Stimulated activated CD8-positive, alpha-beta memory T cell treated with anti-CD3 and anti-CD28 coated beads, Interleukin-4, amount 100 ng/mL, for 4 hours (primary cell): Measurements from ENCODE around the gene OR1L6.

Source experiments
- DNase-seq, 2 donors: peaks; one replicate each; pipeline ENCODE4 v3.0.0-alpha.2; 2020; ENCODE audit warnings: low read depth in 2 of 2, low spot score in 1 of 2

The OR1L6 gene, protein sequence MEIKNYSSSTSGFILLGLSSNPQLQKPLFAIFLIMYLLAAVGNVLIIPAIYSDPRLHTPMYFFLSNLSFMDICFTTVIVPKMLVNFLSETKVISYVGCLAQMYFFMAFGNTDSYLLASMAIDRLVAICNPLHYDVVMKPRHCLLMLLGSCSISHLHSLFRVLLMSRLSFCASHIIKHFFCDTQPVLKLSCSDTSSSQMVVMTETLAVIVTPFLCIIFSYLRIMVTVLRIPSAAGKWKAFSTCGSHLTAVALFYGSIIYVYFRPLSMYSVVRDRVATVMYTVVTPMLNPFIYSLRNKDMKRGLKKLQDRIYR

DNA sequence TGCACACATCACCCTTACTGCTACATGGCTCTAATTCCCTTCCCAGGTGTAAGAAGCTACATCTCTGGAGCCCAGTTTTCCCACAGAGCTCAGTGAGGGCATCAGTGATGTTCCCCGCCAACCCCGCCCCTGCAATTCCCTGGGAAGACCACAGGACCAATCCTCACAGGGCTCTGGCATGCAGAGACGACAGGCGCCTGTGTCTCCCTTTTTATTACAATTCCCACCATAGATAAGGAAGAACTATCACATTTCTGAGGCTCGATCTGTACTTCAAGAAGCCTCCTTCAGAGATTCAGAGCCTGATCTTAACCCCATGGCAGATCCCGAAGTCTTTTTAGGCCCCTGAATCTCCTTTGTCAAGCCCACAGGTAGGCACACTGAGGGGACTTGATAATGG is at the start of gene OR1L6:
Gene OR1L6 (plus strand): TSS at position 301 of the 400 bp plus-strand sequence. CDS start 7,545 bp downstream, outside the sequence.
- DNase-seq = no peak

DNA sequence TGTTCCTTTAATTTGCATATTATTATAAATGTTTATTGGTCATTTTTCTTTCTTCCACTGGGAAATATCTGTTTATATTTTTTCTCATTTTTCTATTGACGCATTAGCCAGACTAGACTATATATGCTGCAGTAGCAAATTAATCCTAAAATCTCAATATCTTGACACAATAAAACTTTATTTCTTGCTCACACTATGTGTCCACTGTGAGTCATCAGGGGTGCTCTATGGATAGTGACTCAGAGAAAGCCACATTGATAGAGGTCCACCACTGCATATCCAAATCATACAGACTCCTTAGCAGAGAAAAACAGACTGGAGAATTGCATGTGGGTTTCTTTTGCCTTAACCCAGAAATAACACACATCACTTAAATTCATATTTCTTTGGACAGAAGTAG is 46.4 kb upstream of the OR1L6 start:
- DNase-seq = no peak

DNA sequence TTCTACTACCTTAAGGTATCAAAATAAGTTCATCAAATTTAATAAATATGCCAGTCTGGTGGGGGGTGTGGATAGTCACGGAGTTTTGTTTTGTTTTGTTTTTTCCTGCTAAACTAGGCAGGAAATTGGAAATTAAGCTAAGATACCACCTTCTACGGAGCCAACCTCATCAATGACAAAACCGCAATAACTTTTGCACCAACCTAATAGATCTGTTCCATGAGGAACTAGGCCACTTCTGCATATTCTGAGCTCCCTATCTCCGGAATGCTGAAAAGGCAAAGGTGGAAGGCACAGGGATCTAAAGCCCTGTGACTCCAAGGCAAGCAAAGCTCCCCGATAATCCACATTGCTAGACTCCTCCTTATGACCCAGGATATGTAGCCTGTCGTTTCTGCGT is 24.1 kb upstream of the OR1L6 start:
- no peak for DNase-seq

DNA sequence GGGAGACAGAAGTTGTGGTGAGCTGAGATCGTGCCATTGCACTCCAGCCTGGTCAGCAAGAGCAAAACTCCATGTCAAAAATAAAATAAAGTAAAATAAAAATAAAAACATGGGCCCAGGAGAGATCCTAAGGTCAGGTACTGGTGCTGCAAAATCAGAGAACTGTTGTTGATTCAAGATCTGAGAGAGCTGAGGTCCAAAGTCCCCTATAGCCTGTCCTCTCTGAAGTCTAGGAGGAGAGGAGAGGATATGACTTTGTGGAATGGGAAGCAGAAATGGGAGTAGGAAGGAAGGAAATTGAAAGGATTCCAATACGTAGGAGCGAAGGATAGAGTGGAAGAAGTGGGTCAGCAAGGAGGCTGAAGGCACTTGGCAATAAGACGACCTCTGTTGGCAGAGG is 22.9 kb upstream of the OR1L6 start:
- no peak for DNase-seq

DNA sequence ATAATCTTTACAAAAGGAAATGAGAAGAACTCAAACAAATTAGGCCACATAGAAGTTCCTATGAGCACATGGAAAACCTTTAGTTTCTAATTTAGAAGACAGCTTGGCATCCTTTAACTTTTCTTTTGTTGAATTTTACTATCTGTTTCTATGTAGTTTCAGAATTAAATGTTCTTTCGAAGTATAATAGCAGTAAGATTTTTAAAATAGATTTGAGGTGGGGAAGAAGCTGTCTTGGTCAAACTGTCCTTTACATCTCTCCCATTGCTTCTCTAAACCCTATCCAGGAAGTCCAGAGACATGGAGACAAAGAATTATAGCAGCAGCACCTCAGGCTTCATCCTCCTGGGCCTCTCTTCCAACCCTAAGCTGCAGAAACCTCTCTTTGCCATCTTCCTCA is 18.4 kb upstream of the OR1L6 start, which contains the start of gene OR1L4:
Gene OR1L4 (plus strand): TSS at position 301 of the 400 bp plus-strand sequence. CDS start 0 bp downstream, at position 301.
- no peak for DNase-seq

DNA sequence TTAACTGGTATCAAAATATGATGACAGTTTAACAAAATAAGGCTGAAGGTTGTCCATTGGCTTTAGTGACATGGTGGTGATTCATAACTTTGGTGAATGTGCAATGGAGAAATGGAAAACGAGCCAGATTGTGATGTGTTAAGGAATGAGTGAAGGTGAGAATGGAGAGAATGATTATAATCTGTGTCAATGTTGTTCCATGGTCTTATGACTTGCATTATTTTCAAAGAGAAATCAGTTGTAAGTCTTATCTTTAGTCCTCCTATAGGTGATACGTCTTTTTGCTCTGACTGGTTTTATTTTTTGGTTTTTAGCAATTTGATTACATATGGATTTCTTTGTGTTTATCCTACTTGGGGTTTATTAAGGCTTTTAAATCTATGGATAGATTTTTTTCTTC is 12.7 kb downstream of the OR1L6 start:
- no peak for DNase-seq

DNA sequence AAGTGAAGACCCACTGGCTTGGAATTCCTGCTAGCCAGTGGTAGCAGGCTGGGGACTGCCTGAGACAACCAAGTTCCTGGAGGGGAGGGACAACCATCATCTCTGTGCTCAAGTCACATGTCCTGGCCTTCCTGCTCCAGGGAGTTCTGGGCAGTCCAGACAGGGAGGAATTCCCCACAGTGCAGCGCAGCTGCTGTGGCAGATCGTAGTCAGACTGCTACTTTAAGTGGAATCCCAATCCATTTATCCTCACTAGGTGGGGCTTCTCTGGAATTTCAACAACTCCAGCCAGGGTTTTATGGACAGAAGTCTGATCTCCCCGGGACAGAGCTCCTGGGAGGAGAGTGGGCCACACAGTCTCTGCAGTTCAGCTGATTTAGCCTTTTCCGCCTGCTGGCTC is 25.7 kb downstream of the OR1L6 start:
- no peak for DNase-seq

DNA sequence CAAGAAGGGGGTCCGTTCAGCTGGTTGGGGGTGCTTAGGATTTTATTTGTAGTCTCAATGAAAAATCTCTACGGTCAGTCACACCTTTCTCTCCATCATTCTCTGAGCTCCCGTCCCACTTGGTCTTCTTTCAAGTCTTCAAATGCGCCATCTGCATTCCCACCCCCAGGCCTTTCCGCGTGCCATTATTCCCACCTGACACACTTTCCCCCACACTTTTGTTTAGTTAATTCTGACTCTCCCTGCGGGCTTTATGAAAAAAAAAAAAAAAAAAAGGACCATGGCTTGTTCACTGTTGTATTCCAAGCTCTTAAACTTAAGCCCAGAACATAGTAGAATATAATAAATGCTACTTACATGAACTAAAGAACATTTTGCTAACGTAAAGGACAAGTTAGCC is 34.9 kb downstream of the OR1L6 start:
- DNase-seq = no peak

DNA sequence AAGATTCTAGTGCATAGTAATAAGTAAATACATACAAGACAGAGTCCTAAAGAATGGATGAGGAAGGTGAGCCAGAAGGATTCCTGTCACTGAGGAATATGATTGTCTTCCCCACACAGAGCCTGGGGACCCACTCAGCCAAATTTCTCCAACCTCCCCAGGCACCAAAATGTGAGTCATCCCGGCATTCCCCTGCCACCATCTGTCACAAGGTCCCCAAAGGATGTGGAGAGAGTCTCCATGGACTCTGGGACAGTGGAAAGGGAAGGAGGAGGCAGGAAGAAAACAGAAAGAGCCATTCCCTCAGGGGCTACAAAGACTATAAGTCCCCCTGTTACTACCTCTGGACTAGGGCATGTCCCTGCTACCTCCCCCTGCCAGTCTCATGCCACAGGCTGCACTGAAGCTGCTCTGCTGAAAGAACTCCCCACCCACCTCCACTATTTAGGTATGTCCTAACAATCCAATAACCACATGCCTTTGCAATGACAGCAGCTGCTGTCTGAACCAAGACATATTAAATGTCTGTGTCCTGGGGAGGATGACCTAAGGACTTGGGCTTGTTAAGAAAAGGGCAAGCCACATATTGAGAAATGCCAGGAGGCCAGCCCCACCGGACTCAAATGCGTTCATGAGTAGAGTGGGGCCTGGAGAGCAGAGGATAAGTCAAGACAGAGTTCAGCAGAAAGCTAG is 36.0 kb downstream of the OR1L6 start:
- no peak for DNase-seq

DNA sequence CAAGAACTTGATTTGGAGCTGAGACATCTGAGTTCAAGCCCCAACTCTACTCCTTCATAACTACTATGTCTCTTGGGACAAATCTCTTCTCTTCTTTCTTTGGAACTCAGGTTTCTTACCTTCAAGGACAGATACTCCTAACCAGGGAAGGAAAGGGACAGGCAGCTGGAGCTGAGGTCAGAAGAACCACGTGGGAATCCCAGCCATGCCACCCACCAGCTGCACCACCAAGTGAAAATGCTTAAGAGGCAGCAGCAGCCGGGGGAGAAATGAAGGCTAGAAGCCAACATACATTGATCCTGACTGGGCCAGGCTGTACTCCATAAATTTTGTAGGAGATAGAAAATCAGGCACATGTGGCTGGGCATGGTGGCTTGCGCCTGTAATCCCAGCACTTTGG is 37.1 kb downstream of the OR1L6 start:
- no peak for DNase-seq

DNA sequence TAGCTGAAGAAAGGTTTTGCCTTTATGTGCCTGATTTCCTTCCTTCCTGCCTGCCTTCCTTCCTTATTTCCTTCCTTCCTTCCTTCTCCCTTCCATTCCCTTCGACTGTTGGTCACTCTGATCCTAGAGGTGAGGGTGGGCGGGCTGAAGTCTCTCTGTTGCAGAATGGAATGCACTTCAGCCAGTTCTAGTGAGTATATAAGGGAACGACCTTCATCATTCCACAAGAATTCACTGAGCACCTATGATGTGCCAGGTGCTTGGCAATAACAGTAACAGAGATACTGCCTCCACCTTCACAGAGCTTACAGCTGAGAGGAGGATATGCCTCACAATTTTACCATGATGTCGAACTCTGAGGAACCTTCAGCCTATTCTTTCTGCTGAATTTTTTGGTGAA is 37.9 kb downstream of the OR1L6 start:
- no peak for DNase-seq

DNA sequence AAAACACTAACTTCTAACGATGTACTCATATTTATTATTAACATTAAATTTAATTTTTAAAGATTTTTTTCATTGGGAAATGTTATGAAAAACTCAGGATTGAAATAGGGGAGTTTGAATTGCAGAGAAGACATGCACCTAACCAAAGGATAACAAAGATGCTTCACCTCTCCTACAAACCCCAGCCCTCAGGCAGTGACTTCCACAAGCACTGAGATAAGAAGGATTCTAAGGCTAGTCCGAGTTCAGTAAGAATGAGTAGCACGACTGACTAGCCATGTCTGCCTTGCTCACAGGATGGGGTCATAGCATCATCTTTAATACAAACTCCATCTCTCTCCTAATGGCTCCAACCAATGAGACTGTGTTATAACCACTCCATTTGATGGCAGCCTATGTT is 39.6 kb downstream of the OR1L6 start:
- DNase-seq = no peak

DNA sequence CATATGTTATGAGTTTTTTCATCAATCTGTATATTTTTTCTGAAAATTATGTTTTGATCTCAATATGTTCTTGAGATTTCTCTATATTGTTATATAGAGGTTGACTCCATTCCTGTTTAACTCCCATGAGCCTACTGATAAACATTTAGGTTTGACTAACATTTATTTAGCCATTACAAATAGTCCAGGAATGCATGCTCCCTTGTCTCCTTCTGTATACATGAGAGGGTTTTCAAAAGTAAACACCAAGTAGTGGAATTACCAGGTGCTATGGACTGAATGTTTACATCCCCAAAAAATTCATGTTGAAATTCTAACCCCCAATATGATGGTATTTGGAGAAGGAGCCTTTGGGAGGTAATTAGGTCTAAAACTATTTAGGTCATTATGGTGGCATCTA is 43.2 kb downstream of the OR1L6 start:
- no peak for DNase-seq

DNA sequence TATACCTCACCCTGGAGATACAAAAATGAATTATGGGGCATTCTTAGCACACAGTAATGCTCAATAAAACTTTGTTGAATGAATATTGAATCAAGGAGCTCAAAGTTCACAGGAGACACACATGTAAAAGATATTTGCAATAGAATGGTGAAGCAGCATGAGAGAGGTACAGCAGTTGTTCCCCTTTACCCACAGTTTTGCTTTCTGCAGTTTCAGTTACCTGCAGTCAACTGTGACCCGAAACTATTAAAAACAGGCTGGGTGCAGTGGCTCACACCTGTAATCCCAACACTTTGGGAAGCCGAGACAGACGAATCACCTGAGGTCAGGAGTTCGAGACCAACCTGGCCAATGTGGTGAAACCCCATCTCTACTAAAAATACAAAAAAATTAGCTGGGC is 44.2 kb downstream of the OR1L6 start:
- no peak for DNase-seq

DNA sequence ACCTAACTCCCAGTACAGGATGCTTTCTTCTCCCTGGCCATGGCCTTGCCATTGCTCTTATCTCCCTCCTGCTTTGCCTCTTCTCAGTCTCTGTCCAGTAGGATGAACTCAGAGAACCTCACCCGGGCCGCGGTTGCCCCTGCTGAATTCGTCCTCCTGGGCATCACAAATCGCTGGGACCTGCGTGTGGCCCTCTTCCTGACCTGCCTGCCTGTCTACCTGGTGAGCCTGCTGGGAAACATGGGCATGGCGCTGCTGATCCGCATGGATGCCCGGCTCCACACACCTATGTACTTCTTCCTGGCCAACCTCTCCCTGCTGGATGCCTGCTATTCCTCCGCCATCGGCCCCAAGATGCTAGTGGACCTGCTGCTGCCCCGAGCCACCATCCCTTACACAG is 46.7 kb downstream of the OR1L6 start, which contains the start of gene OR5C1:
Gene OR5C1 (plus strand): TSS at position 103 of the 400 bp plus-strand sequence. CDS start 0 bp downstream, at position 103.
- no peak for DNase-seq

DNA sequence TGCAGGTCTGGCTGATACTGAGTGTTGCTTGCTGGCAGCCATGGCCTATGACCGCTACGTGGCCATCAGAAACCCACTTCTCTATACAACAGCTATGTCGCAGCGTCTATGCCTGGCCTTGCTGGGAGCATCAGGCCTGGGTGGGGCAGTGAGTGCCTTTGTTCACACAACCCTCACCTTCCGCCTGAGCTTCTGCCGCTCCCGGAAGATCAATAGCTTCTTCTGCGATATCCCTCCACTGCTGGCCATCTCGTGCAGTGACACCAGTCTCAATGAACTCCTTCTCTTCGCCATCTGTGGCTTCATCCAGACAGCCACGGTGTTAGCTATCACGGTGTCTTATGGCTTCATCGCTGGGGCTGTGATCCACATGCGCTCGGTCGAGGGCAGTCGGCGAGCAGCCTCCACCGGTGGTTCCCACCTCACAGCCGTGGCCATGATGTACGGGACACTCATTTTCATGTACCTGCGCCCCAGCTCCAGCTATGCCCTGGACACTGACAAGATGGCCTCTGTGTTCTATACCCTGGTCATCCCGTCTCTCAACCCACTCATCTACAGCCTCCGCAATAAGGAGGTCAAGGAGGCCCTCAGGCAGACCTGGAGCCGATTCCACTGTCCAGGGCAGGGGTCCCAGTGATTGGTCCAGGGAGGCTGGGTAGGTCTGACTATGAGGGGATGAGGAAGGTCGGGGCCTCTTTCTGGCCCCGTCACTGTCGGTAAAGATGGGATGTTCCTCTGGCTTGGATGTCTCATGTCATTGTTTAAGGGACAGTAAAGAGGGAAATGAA is 47.3 kb downstream of the OR1L6 start:
- no peak for DNase-seq

DNA sequence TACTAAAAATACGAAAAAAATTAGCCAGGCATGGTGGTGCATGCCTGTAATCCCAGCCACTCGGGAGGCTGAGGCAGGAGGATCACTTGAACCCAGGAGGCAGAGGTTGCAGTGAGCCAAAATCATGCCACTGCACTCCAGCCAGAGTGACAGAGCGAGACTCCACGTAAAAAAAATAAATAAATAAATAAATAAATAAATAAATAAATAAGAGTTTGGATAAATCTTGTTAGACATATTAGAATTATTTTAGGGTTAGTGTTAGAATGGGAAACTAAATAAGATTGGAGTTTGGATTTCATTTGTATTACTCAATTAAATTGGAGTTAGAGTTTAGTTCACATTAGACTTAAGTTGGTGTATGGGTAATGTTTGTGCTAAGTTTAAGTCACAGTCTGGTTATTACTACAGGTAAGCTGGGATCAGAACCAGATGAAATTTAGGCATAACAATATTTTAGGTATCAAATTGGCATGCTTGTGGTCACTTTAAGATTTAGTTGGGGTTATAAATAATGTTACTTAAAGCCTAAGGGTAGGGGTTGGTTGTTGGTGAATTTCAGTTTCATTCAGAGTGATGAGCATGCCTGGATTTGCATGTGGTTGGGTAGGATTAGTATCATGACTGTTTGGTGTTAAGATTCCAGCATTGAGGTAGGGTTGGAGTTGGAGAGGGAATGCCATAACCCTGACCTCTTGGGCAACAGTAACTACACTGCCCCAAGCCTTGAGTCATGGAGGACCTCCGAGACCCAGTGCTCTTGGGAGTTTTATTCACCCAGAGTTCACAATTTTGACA is 50.0 kb downstream of the OR1L6 start:
- no peak for DNase-seq

DNA sequence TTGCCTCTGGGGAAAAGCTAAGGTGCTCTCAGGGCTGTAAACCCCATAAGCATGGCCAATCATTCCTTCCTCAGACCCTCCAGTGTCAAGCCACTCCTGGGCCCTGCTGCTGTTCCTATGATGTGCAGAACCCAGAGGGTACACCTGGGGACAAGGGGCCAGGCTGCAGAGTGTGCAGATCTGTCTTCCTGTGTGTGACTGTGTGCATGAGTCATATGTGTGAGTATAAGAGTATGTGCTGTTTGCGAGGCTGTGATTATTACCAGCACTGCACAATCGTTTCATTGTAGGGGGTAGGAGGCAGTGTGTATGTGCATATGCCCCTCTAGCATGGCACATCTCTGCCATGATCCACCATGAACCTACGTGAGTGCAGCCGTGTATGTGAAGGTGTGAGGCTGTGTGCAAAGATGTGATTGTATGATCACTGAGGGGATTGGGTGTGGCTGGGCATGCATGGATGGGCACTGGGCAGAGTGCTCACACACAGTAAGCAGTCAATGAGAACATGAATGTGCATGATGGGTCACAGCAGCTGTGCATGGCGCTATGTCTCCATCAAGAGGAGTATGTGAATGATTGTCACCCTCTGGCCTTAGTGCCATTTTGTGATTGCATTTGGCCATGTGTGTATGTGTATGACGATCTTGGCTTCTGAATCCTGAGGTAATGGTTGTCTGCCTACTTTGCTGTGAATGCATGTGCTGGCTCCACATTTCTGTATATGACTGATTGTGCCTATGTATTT is 55.4 kb downstream of the OR1L6 start:
- DNase-seq = no peak
